G401 (cell line): Measurements from ENCODE around the gene HARBI1. TPM values are rescaled to one million over a fixed set of nuclear protein-coding genes. Genes with fewer than 3 reads are reported as not detected.

ENCODE experiments used
- DNase-seq: peaks from one replicate; pipeline ENCODE4 v3.0.0-alpha.2; 2015; ENCODE audit warnings: low spot score
- in situ Hi-C: cut with HindIII; loops from 2 replicates; pipeline ENCODE4 v1.10.0; 2016; ENCODE audit warnings: low sequenced_read_pairs, mixed read lengths
- total RNA-seq: library from RNA; depleted of rRNA; stranded (reverse); fragments of >200 nt; shearing (Covaris generic); gene quantifications from 2 replicates; pipeline ENCODE4 v1.2.3, GENCODE V29; 2014

Gene HARBI1
- total RNA-seq, 1 experiment from 2014 or later: 2.4 TPM

DNA sequence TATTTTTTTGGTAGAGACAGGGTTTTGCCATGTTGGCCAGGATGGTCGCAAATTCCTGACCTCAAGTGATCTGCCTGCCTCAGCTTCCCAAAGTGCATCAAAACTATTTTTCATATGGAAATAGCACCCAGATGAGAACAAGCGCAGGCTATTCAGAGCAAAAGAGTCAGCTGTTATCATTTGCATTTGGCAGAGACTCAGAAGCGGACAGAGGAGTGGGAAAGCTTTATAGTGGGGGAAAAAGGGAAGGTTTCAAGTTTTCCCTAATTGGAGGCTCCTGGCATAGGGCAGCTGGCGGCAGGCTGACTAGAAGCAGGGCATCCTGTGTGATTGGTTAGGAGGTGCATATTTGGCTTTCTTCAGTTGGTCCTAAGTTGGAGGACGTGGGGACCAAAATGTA is 20.5 kb upstream of the HARBI1 start:
- in situ Hi-C loops: no loop called here

DNA sequence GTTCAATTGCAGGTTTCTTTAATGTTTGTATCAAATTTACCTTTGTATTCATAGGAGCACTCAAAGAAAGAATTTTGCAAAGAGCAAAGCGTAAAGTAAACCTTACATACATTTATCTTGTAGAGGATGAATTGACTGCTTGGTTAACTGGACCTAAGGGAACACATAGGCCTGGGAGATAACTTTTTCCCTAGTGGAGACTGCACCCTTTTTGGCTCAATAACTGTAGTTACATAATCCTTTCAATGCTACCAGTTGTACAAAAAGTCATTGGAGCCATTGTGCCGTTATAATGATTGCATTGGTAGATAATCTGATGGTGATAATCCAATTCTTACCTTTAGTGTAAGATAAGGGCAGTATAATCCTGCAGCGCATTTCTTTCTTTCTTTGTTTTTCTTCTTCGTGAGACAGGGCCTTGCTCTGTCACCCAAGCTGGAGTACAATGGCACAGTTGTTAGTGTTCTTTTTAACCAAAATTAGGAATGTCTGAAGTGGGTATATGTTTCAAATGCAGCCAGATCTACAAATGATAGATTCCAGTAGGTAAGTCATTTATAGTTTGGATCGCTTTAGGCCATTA is 18.6 kb upstream of the HARBI1 start:
- no peak for DNase-seq
- in situ Hi-C loops: no loop called here

More for the DNA sequence above, 20.5 kb upstream of the HARBI1 start:
- no peak for DNase-seq

DNA sequence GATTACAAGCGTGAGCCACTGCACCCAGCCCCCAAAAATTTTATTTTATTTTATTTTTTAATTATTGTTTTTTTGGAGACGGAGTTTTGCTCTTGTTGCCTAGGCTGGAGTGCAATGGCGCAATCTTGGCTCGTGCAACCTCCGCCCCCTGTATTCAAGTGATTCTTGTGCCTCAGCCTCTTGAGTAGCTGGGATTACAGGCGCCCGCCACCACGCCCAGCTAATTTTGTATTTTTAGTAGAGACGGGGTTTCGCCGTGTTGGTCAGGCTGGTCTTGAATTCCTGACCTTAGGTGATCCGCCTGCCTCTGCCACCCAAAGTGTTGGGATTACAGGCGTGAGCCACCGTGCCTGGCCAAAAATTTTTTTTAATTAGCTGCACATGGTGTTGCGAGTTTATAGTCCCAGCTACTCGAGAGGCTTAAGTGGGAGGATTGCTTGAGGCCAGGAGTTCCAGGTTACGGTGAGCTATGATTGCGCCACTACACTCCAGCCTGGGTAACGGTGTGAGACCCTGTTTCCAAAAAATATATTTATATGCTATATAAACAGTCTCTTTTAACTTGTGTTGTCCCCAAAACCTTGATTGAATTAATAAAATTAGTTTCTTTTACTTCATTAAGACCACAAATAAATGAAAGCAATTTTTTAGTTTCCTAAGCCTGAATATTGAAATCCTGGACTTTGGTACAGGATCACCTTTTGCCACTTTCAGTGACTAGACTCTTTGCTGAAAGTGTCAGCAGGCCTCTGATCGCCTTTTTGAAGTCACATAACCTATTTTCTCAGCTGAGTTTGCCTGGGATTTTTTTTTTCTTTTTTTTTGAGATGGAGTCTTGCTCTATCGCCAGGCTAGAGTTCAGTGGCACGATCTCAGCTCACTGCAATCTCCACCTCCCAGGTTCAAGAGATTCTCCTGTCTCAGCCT is 16.5 kb upstream of the HARBI1 start:
- in situ Hi-C loops: no loop called here
- DNase-seq: no peak

DNA sequence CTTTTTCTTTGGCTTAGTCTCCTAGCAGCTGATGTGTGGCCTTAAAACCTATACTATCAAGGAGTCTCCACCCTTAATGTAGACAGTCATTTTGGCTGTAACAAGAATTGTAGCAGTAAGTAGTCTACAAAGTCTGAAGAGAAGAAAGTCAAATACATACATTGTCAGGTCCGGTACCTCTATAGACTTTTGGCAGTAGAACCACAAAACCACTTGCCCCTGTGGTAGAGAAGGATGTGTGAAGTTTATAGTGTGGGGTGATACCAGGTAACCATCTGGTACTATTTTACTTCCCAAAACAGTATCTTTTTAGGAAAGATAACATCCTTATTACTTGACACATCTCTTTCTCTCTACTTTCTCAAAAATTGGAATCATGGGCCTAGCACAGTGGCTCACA is 15.5 kb upstream of the HARBI1 start:
- no peak for DNase-seq
- in situ Hi-C loops: no loop called here

DNA sequence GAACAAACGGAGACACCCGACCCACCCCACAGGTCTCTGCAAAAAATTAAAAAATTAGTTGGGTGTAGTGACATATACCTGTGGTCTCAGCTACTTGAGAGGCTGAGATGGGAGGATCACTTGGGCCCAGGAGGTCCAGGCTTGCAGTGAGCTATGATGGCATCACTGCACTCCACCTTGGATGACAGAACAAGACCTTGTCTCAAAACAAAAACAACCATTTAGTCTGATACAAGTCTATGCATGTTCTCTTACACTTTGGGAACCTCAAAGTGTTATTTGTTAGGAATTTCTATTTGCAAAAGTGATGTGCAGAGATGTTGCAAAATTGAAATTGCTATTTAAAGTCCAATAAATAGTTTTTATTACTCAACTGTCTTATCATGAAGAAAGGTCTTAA is 14.6 kb upstream of the HARBI1 start:
- DNase-seq: no peak
- in situ Hi-C loops: no loop called here

DNA sequence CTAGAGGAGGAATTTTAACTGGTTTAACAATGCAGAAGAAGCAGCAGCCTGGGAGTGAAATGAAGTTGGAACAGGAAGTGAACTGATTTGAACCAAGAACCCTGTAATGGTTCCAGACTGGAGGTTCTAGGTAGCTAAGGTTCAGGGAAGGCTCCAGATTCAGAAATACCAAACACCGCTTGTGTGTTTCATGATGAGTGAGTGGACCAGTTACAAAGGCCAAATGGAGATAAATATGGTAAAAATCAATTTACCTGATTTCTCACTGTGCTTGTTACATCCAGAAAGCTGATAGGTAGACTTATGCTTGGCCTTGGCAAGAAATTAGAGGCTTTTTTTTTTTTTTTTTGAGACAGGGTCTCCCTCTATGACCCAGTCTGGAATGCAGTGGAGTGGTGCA is 13.2 kb upstream of the HARBI1 start:
- in situ Hi-C loops: no loop called here
- DNase-seq: no peak

DNA sequence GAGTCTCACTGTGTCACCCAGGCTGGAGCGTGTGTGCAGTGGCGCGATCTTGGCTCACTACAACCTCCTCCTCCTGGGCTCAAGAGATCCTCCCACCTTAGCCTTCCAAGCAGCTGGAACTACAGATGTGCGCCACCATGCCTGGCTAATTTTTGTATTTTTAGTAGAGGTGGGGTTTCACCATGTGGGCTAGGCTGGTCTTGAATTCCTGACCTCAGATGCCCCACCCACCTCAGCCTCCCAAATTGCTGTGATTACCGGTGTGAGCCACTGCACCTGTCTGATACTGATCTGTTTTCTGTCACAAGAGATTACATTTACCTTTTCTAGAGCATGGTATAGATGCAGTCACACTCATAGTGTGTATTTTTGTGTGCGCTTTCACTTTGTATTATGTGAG is 11.9 kb upstream of the HARBI1 start:
- no peak for DNase-seq
- in situ Hi-C loops: no loop called here

DNA sequence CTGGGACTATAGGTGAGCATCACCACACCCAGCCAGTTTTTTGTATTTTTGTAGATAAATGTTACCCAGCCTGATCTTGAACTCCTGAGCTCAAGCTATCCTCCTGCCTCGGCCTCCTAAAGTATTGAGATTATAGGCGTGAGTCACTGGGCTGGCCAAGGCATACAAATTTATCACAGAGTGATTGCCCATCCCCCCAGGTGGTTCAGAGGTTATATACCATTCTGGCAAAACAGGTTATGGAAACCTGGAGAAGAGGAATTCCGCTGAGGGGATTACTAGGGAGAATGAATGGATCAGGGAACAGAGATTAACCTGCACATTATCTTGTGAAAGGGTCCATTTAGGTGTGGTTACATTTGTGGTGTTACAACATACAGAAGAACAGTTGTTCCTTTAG is 8.4 kb upstream of the HARBI1 start:
- DNase-seq: no peak
- in situ Hi-C loops: no loop called here

DNA sequence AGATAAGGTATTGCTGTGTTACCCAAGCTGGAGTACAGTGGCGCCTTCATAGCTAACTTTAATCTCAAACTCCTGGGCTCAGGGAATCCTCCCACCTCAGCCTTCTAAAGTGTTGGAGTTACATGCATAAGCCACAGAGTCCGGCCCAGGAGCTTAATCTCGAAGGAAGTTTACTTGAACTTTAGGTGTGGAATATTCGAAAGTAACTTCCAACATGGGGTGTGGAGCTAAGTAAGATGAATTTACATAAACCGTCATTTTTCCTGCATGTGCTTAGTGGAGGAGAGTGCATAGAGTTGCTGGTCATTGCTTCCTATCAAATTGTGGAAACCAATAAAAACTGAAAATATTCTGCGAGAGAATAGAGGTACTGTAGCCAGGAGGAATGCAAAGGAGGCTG is 1.8 kb upstream of the HARBI1 start:
- DNase-seq: no peak
- in situ Hi-C loops: no loop called here

DNA sequence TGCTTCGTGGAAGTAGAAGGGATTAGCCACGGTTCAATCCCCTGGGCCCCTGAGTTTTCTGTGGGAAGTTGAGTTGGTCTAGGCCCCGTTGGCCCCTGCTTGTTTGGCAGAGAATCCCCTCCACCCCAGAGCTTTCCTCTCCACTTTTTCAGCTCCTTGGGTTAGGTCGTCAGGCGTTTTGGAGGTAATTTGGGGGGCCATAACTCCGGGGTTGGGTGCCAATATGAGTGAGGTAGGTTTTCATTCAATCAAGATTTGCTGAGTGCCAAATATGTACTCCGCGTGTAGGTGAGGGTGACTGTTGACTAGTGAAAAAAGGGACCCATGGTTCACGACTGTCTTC is 916 bp upstream of the HARBI1 start:
- peak; percentile 11 for DNase-seq
- in situ Hi-C loops: no loop called here

DNA sequence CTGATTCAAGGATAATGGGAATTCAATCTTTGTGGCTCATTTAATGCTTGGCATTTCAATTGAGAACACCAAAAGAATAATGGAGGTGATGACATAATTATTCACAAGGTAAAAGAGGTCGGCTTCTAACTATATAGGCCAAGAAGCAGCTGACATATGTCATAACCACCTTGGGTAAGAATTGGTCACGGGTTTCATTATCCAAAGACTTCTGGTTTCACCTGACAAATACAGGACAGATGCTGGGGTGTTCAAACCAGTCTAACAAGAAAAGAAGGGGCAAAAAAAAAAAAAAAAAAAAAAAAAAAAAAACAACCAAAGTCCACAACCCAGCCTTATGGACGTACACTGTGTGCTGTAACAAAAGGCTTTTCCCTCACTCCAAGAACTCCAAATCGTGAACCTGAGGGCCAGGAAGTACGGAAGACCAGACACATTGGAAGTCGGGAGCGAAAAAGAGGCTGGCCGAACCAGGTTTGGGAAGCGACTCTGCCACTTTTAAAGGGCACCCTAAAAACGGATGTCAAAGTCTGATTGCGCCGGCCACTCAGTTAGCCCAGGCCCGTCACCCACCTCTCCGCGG is 385 bp downstream of the HARBI1 start:
- in situ Hi-C loops: no loop called here
- no peak for DNase-seq

DNA sequence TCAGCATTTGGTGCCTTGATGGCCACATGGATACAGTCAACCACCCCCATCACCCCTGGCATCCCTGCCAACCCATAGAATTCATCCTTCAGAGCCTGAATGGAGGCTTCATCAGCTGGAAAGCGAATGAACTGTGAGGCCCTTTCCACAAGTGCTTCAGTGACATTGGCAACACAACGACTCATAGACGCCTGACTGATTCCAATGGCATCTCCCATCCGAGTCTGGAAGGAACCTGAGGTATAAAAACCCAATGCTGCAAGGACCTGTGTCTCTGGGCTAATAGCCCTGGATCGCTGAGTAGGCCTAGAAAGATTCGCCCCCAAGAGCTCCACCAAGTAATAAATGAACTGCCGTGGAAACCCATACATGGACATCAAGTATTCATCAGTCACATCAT is 1.3 kb downstream of the HARBI1 start:
- no peak for DNase-seq
- in situ Hi-C loops: no loop called here

DNA sequence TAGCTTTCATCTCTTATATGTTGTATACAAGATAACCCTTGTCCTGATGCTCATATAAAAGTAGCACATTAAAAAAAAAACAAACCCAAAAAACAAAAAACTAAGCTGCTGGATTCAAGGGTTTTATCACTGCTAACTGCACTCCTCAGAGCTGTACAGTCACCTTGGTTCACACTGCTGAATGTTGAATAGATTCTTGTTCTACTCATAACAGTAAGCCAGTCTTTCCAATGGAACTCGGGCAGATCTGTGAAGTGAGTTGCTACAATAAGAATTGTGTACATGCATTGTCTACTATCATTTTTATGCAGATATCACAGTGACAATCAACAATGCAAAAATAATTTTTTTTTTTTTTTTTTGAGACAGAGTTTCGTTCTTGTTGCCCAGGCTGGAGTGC is 4.7 kb downstream of the HARBI1 start:
- in situ Hi-C loops: no loop called here
- no peak for DNase-seq

DNA sequence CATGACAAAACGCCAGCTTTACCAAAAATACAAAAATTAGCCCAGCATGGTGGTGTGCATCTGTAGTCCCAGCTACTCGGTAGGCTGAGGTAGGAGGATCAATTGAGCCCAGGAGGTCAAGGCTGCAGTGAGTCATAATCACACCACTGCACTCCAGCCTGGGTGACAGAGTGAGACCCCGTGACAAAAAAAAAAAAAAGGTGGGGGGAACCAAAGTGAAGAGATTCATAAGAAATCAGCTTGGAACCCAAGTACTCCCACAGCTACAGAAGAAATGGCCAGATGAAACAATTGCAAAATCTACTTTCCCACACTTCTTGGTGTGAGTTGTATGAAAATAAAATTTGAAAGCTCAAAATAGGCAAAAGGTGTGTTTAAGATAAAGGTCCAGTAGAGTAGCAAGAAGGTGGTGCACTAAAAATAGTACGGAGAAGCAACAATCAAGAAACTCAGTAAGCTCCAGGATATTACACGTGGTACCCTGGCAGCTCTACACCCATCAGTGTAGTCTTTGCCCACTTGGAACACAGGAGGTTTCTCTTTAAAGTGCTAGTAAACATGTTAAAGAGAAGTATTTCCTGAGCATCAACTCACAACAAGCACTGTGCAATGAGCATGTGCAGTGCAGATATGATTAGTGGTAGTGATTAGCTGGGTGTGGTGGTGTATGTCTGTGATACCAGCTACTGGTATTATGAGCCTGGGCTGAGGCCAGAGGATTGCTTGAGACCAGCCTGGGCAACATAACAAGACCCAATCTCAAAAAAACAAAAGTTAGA is 5.3 kb downstream of the HARBI1 start:
- in situ Hi-C loops: no loop called here

DNA sequence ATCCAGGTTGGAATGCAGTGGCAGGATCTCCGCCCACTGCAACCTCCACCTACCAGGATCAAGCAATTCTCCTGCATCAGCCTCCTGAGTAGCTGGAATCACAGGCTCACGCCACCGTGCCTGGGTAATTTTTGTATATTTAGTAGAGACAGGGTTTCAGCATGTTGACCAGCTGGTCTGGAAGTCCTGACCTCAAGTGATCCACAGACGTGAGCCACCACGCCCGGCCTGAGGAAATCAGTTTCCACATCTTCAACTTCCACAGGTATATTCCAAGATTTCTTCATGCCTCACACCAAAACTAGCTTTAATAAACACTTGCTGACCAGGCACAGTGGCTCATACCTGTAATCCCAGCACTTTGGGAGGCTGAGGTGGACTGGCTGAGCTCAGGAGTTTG is 7.6 kb downstream of the HARBI1 start:
- no peak for DNase-seq
- in situ Hi-C loops: no loop called here

More for the DNA sequence above, 5.3 kb downstream of the HARBI1 start:
- DNase-seq: no peak

DNA sequence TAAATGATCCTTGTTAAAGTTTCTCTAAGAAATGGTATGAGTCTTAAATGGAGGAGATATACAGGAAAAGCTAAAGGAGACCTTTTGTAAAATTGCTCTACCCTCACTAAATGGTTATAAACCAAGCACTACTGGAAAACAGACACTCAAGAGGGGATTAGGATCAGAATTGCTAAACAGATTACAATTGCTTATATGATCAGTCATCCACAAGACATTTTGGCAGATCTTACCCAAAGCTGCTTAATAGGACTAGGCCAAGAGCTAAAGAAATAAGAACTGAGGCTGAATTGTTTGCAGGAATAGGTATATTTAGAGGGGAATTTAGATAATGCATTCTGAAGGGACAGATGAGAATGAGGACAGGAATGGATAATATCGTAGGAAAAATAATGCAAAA is 9.5 kb downstream of the HARBI1 start:
- in situ Hi-C loops: no loop called here
- DNase-seq: no peak

DNA sequence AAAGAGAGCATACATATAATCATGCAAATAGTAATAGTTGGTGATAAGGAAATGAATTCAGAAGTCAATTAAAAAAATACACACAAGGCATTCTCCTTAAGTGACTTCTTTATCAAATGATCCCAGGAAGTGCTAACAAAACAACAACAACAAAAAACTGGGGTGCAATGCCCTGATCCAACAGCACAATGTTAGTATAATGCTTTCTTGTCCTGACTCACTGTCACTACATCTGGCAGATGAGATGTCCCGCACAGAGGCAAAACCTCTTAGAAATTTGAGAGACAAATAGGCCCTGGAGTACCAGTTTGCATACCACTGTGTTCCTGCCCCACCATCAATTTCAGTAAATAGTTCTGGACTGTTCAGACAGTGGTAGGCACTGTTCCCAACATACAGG is 12.2 kb downstream of the HARBI1 start:
- in situ Hi-C loops: no loop called here
- DNase-seq: no peak

DNA sequence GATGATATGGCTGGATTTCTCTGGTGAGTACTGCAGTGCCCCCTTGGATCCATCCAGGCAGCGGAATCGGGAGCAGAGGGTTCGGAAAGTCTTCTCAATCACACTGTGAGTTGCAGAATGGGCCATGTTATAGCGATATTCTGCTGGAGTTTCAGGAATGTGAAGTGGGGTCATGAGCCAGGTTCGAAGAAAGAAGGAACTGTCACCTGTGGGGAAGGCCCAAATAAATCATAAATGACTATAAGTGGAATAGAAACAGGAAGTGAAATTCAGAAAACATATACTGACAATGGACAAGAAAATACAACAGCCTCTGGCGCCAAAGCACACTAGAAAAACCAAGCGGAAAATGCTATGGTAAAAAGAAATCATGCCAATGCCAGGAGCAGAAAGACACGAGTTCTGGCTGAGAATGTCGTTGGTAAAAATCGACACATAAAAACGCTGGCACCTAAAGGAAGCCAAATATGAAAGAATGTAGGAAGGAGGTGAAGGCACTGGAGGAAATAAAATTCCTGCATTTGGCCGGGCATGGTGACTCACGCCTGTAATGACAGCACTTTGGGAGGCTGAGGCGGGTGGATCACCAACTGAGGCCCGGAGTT is 13.2 kb downstream of the HARBI1 start:
- in situ Hi-C loops: no loop called here
- no peak for DNase-seq

DNA sequence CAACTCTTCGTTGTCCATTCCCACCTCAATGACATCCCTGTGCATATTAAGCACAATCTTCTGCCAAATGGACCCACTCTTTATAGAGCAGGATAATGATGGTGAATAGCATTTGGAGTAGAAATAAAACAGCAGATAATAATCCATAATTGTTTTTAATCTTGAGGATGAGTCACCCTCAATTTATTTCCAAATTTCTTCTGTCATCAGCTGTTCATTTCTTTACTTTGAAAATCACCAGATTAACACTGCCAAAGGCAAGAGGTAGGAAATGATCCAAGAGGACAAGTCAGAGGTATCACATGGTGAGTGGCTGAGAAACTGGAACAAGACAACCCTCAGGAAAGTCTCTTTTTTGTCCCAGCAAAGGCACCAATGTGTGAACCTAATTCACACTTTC is 15.9 kb downstream of the HARBI1 start:
- in situ Hi-C loops: no loop called here
- peak; percentile 14 for DNase-seq
